Epithelial cell of proximal tubule (primary cell): ENCODE measurements around the gene RPL22L1. TPM values are rescaled to one million over a fixed set of nuclear protein-coding genes. Genes with fewer than 3 reads are reported as not detected.

Experiments
- DNase-seq: peaks from one replicate; pipeline ENCODE4 v3.0.0-alpha.2; 2011; ENCODE audit warnings: low read depth
- H3K4me3 ChIP-seq: 2 replicates; pipeline ENCODE4 v1.5.1; 2011; ENCODE audit warnings: low read depth, mild to moderate bottlenecking, low read length
- total RNA-seq: library from RNA; depleted of rRNA; stranded (reverse); fragments of >200 nt; gene quantifications from 2 replicates; pipeline ENCODE4 v1.2.3, GENCODE V29; 2015
- TF ChIP-seq, protein P1 (sequence below): conservative IDR thresholded peaks from 2 replicates; pipeline ENCODE4 v1.5.1; 2012; ENCODE audit warnings: low read depth, mild to moderate bottlenecking, low read length

RPL22L1 gene
- total RNA-seq, 1 donor from 2014 or later: 362 TPM

DNA sequence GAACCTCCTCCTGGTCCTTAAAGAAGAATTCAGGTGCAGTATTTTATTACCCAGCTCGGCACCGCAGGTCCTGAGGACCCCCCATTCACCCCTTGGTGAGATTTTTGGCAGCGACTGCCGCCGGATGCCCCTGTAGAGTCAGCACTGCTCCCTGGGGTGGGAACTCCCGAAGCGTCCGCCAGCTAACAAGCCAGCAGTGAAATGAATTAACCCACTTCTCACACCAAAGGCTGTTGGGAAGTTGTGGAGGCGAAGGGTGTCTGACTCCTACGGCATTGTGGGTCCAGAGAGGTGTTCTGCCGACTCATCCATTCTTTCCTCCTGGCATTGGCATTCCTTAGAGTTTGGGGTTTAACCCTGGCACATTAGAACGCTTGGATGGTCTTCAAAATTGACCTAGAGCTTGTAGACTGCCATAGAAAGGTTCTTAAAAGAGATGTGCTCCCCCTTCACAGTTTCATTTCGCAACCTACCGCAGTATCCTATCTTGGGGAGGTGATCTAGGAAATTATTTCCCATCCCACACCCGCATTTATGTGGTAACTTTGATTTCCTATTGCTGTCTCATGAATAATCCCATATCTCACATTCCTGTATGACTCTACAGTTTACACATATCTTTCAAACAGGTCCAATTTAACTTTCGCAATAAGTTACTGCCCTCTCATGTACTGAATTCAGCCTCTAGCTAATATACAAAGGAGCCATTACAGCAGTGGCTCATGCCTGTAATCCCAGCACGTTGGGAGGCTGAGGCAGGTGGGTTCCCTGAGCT, 39.3 kb upstream of the RPL22L1 start:
- TF ChIP-seq, protein P1, sequence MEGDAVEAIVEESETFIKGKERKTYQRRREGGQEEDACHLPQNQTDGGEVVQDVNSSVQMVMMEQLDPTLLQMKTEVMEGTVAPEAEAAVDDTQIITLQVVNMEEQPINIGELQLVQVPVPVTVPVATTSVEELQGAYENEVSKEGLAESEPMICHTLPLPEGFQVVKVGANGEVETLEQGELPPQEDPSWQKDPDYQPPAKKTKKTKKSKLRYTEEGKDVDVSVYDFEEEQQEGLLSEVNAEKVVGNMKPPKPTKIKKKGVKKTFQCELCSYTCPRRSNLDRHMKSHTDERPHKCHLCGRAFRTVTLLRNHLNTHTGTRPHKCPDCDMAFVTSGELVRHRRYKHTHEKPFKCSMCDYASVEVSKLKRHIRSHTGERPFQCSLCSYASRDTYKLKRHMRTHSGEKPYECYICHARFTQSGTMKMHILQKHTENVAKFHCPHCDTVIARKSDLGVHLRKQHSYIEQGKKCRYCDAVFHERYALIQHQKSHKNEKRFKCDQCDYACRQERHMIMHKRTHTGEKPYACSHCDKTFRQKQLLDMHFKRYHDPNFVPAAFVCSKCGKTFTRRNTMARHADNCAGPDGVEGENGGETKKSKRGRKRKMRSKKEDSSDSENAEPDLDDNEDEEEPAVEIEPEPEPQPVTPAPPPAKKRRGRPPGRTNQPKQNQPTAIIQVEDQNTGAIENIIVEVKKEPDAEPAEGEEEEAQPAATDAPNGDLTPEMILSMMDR: no peak
- peak; percentile 19 for DNase-seq

GRCh38 chr3:170908235-170909116, 38.5 kb upstream of the RPL22L1 start, which contains the start of gene EIF5A2:
EIF5A2 (minus strand) TSS chr3:170908637; CDS start chr3:170907806, 831 bp downstream.
- TF ChIP-seq, protein P1: no peak
- peak; percentile 43 for DNase-seq
- H3K4me3 ChIP-seq: peak within 1 kb of the TSS; percentile 82

More for the DNA sequence above, 39.3 kb upstream of the RPL22L1 start:
- no peak overlapping the region for H3K4me3 ChIP-seq

GRCh38 chr3:170907637-170908234, 37.7 kb upstream of the RPL22L1 start:
- TF ChIP-seq, protein P1: no peak
- H3K4me3 ChIP-seq: peak overlapping the region; percentile 82
- no peak for DNase-seq

DNA sequence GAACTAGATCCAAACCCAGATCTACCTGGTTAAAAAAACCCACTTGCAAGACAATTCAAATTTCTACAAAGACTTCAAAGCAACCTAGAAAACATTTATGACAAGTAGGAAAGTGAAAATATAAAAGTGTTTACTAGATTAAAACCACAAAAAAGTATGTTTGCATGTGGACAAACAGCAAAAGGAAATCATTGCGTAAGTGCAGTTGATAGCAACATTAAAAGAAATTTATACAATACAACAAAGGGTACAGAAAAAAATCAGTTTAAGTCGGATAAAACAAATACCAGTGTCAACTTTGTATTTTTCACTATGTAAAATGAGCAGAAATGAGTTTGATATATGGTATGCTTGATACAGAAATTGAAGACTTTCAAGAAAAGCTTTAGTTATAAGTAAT, 35.9 kb upstream of the RPL22L1 start:
- TF ChIP-seq, protein P1: no peak
- no peak for DNase-seq
- no peak overlapping the region for H3K4me3 ChIP-seq

DNA sequence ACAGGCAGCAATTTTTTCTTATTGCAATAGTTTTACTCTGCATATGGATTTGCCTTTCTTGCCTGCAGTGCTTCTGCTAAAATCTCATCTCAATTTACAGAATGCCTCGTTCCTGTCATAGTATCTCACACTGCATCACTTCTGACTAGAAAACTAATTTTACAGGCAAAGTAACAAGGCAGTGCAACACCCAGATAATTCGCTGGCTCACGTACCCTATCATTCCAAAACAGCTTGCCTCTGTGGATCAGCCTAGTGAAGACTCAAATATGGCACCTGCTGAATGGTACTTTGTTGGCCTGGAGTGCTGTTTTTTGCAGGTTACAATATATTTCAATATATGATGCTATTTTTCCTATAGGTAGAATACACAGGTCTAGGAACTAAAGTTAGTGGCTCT, 33.1 kb upstream of the RPL22L1 start:
- no peak overlapping the region for H3K4me3 ChIP-seq
- DNase-seq: no peak
- TF ChIP-seq, protein P1: no peak

GRCh38 chr3:170899455-170899854, 29.5 kb upstream of the RPL22L1 start:
- H3K4me3 ChIP-seq: no peak overlapping the region
- TF ChIP-seq, protein P1: no peak
- no peak for DNase-seq
